IPS DF 6.9 (cell line): ENCODE data around the gene ANKMY1.
A peak's percentile ranks its signal among the peaks of the same experiment; 100 is the strongest.

Source experiments
- DNase-seq: peaks from one replicate; pipeline ENCODE4 v3.0.0-alpha.2; 2013; ENCODE audit warnings: low read depth, low spot score
- H3K27ac ChIP-seq: one replicate; pipeline ENCODE4 v1.5.1; 2013; ENCODE audit warnings: low read length, control low read depth
- H3K27me3 ChIP-seq: 2 replicates; pipeline ENCODE4 v1.6.1; 2013; ENCODE audit warnings: mild to moderate bottlenecking, low read length; ENCODE audit not compliant: control insufficient read depth, insufficient read depth
- H3K36me3 ChIP-seq: 2 replicates; pipeline ENCODE4 v1.6.1; 2013; ENCODE audit warnings: low read length; ENCODE audit not compliant: control insufficient read depth, insufficient read depth
- H3K4me1 ChIP-seq: 2 replicates; pipeline ENCODE4 v1.6.1; 2013; ENCODE audit warnings: low read length; ENCODE audit not compliant: control insufficient read depth, insufficient read depth
- H3K4me3 ChIP-seq: 2 replicates; pipeline ENCODE4 v1.5.1; 2013; ENCODE audit warnings: mild to moderate bottlenecking, low read length
- H3K9me3 ChIP-seq: 2 replicates; pipeline ENCODE4 v1.6.1; 2013; ENCODE audit warnings: low read length, inconsistent platforms; ENCODE audit not compliant: control insufficient read depth, insufficient read depth
- WGBS: extraction: QIAGEN DNeasy Blood & Tissue Kit; methylation state at CpG from one replicate; pipeline ENCODE4 v1.1.7; 2013; ENCODE audit warnings: mixed read lengths, missing lambda C conversion rate; ENCODE audit not compliant: insufficient read length, insufficient coverage; 5-methylcytosine and 5-hydroxymethylcytosine counted together

ANKMY1 gene

GRCh38 chr2:240456447-240457222 lies 101.2 kb downstream of the ANKMY1 start:
- H3K4me1 ChIP-seq: peaks cover 36% of the 10 kb centered on the region

GRCh38 chr2:240455647-240456446 lies 101.9 kb downstream of the ANKMY1 start:
- Histone ChIP-seq H3K4me1 (peaks cover 36% of the 10 kb centered on the region), H3K36me3 (no peaks in the 10 kb centered on the region), H3K9me3 (no peaks in the 10 kb centered on the region), H3K27me3 (peaks cover 18% of the 10 kb centered on the region), H3K27ac (no peak overlapping the region), H3K4me3 (no peak overlapping the region; the same call in 1 of the 2 replicates)
- no CpG with 5 or more reads among the region's 55 CpGs for WGBS
- no peak for DNase-seq

More at GRCh38 chr2:240456447-240457222, 101.2 kb downstream of the ANKMY1 start:
- Histone ChIP-seq H3K4me3 (no peak overlapping the region), H3K9me3 (no peaks in the 10 kb centered on the region), H3K27ac (no peak overlapping the region), H3K27me3 (peaks cover 18% of the 10 kb centered on the region), H3K36me3 (no peaks in the 10 kb centered on the region)
- no peak for DNase-seq
- WGBS: no CpG with 5 or more reads among the region's 17 CpGs

GRCh38 chr2:240455272-240455646 lies 102.5 kb downstream of the ANKMY1 start:
- H3K27me3 ChIP-seq: peaks cover 18% of the 10 kb centered on the region

GRCh38 chr2:240454106-240454901 lies 103.5 kb downstream of the ANKMY1 start:
- no peak overlapping the region for H3K27ac ChIP-seq
- no peaks in the 10 kb centered on the region for H3K9me3 ChIP-seq
- H3K27me3 ChIP-seq: peaks cover 18% of the 10 kb centered on the region
- peaks cover 36% of the 10 kb centered on the region for H3K4me1 ChIP-seq
- H3K36me3 ChIP-seq: no peaks in the 10 kb centered on the region
- peak overlapping the region; percentile 13; the same call in 1 of the 2 replicates for H3K4me3 ChIP-seq
- no CpG with 5 or more reads among the region's 35 CpGs for WGBS
- no peak for DNase-seq

More at GRCh38 chr2:240455272-240455646, 102.5 kb downstream of the ANKMY1 start:
- Histone ChIP-seq H3K4me1 (peaks cover 36% of the 10 kb centered on the region), H3K27ac (no peak overlapping the region), H3K9me3 (no peaks in the 10 kb centered on the region), H3K4me3 (no peak overlapping the region), H3K36me3 (no peaks in the 10 kb centered on the region)
- no peak for DNase-seq
- no CpG with 5 or more reads among the region's 7 CpGs for WGBS

GRCh38 chr2:240453461-240454105 lies 104.2 kb downstream of the ANKMY1 start:
- Histone ChIP-seq H3K4me3 (peak overlapping the region; percentile 13; the same call in 1 of the 2 replicates), H3K4me1 (peaks cover 32% of the 10 kb centered on the region), H3K27me3 (peaks cover 18% of the 10 kb centered on the region), H3K36me3 (no peaks in the 10 kb centered on the region), H3K9me3 (no peaks in the 10 kb centered on the region), H3K27ac (no peak overlapping the region)
- no peak for DNase-seq
- WGBS: no CpG with 5 or more reads among the region's 81 CpGs

- DNase-seq: no peak
- WGBS: no CpG with 5 or more reads among the region's 103 CpGs
- Histone ChIP-seq H3K36me3 (no peaks in the 10 kb centered on the region), H3K9me3 (no peaks in the 10 kb centered on the region), H3K4me1 (peaks cover 25% of the 10 kb centered on the region), H3K27me3 (peaks cover 18% of the 10 kb centered on the region), H3K4me3 (peak overlapping the region; percentile 64; the same call in 1 of the 2 replicates), H3K27ac (no peak overlapping the region)
These were observed 105.1 kb downstream of the ANKMY1 start for GRCh38 chr2:240452462-240453256.

- Histone ChIP-seq H3K9me3 (no peaks in the 10 kb centered on the region), H3K27ac (no peak overlapping the region), H3K36me3 (no peaks in the 10 kb centered on the region), H3K4me3 (peak overlapping the region; percentile 64; the same call in 1 of the 2 replicates), H3K4me1 (peaks cover 21% of the 10 kb centered on the region), H3K27me3 (peaks cover 18% of the 10 kb centered on the region)
- DNase-seq: no peak
- no CpG with 5 or more reads among the region's 20 CpGs for WGBS
These were observed 105.9 kb downstream of the ANKMY1 start for GRCh38 chr2:240451791-240452461.

GRCh38 chr2:240451108-240451611 lies 106.6 kb downstream of the ANKMY1 start:
- DNase-seq: no peak
- H3K27ac ChIP-seq: no peak overlapping the region
- no CpG with 5 or more reads among the region's 13 CpGs for WGBS
- H3K9me3 ChIP-seq: no peaks in the 10 kb centered on the region
- H3K27me3 ChIP-seq: peaks cover 16% of the 10 kb centered on the region
- H3K4me1 ChIP-seq: peaks cover 18% of the 10 kb centered on the region
- H3K4me3 ChIP-seq: no peak overlapping the region
- H3K36me3 ChIP-seq: no peaks in the 10 kb centered on the region
